Superior temporal gyrus (tissue), 1 donor: ENCODE measurements around the gene CHST6.
A peak's percentile ranks its signal among the peaks of the same experiment; 100 is the strongest.
"Not testable (repeated sequence)": the region's sequence is repeated elsewhere in the genome, so short reads cannot be mapped to it uniquely, and the experiment has no call there.

Experiments used
- DNase-seq: peaks from one replicate; pipeline ENCODE4 v3.0.0-alpha.2; 2016; ENCODE audit errors: extremely low spot score

The CHST6 gene

DNA sequence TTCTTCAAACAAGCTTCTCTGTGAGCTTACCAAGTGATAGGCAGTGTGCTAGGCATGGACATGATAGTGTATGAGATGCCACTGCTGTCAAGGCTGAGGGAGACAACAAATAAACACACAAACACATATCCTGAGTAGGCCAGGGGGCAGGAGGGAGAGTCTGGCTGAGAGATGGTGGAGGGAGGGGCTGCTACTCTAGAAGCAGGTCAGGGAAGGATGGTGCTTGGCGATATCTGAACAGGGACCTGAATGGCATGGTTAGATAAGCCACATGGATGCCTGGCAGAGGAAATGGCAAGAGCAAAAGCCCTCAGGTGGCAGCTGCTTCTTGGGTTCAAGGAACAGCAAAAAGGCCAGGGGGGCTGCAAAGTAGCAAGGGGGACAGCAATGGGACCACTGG lies 8.6 kb upstream of the CHST6 start:
- no peak for DNase-seq

DNA sequence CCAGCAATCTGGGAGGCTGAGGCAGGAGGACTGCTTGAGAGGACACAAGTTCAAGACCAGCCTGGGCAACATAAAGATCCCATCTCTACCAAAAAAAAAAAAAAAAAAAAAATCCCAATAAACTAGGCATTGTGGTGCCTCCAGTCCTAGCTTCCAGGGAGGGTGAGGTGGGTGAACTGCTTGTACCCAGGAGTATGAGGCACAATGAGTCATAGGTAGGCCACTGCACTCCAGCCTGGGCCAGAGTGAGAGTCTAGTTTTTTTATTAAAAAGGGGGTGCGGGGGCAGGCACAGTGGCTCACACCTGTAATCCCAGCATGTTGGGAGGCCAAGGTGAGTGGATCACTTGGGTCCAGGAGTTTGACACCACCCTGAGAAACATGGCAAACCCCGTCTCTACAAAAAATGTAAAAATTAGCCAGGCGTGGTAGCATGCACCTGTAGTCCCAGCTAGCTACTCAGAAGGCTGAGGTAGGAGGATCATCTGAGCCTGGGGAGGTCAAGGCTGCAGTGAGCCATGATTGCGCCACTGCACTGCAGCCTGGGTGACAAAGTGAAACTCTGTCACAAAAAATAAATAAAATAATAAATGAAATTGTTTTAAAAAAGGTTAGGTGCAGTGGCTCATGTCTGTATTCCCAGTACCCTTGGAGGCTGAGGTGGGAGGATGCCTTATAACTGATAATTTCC lies 7.8 kb upstream of the CHST6 start:
- no peak for DNase-seq

DNA sequence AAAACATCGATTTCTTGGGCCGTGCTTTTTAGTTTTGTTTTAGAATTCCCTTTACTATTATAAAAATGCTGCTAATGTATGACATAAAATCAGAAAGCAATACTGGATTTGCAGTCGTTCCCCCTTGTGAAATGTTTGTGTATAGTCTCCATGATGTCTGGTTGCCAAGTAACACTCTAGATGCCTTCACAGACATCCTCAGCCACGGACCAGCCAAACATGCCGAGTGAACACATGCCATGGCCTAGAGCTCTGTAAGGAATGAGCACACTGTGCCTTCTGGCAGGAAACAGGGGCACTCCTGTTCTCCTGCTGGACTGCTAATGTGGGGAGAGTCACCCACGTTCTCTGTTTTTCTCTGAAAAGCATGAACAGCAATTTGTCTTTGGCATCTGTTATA lies 6.6 kb upstream of the CHST6 start:
- DNase-seq: not testable (repeated sequence)

GRCh38 chr16:75501359-75501758 lies 6.1 kb upstream of the CHST6 start:
- DNase-seq: no peak

DNA sequence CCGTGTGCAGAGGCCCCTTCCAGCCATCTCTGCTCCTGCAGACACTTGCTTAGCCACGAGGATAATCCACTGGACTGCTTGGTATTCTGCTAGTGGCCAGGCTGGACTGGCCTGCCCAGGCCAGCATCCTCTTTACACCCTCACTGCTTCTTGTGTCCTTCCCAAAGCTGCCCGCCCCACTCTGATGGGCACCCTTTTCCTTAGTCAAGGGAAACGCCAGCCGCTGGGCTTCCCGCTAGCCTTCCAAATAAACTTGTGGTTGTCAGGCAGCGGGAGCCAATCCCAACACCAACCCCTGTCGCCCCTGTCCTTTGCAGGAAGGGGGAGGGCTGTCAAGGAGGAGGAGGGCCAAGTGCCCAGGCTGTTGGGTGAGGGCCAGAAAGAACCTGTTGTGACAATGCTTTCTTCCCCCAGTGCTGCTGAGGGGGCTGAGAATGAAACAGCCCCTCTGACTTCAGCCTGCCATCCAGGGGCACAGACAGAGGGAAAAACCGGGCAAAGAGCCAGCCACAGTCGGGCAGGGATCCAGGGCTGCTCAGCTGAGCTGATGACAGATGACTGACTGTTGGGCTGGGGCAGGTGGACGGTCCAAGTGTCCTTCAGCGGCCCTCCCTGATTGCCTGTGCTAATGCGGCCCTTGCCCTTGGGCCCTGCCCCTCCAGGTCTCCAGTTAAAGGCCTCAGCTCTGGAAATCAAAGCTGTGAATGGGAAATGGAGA lies 3.5 kb upstream of the CHST6 start:
- DNase-seq: peak; percentile 80

GRCh38 chr16:75497558-75497957 lies 2.3 kb upstream of the CHST6 start:
- no peak for DNase-seq

DNA sequence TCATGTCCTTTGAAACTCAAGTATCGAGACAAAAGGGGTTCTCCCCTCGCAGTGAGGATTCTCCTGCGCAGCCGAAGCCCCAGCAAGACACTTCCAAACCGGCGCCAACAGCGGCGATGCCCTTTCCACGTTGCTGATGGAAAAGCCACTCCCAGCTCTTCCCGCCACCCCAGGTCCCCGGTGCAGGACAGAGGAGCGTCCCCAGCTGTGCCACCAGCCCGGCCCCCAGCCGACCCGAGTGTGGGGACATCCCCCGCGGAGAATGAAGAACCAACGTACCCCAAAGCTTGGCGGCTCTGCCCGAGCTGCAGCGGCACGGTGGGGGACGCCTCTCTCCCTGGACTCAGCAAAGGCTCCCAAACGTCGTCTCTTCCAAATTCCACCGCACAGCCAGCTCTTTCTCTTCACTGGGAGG lies 573 bp downstream of the CHST6 start:
- DNase-seq: no peak

GRCh38 chr16:75494184-75494583 lies 1.1 kb downstream of the CHST6 start:
- DNase-seq: no peak

- peak; percentile 85 for DNase-seq
Observed at GRCh38 chr16:75491876-75492275, 3.4 kb downstream of the CHST6 start.

GRCh38 chr16:75488322-75488721 lies 6.9 kb downstream of the CHST6 start:
- DNase-seq: no peak

- DNase-seq: no peak
Observed at GRCh38 chr16:75486676-75487313, 8.4 kb downstream of the CHST6 start.

GRCh38 chr16:75486014-75486675 lies 9.1 kb downstream of the CHST6 start:
- no peak for DNase-seq

DNA sequence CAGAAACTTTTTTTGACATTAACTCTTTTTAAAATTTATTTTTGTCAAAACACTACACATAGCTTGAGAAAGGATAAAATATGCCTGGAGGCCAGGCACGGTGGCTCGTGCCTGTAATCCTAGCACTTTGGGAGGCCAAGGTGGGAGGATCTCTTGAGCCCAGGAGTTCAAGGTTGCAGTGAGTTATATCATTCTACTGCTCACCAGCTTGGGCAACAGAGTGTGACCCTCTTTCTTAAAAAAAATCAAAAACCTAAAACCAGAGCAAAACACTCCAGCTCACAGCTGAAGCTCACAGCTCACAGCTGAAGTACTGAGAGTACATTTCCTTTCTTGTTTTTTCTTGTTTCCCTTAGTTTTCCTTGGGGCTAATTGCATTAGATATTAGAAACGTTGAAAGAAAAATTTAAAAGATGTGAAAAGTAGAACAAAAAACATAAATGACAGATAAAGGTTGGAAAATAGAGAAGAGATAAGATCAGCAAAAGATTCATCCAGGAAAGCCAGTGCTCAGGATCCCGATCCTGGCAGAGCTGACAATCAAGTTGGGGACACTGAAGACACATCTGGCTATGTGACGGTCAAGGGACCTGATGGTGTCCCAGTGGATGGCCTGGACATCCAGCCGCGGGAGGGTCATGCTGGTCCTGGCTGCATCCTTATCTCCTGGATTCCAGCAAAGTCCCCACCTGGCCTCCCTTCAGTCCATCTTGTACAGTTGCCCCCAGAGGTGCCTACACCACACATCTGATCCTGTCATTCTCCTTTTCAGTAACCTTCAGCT lies 9.8 kb downstream of the CHST6 start:
- no peak for DNase-seq

- DNase-seq: no peak
Observed at GRCh38 chr16:75483222-75483621, 12.0 kb downstream of the CHST6 start.

GRCh38 chr16:75482434-75483205 lies 12.6 kb downstream of the CHST6 start:
- no peak for DNase-seq

DNA sequence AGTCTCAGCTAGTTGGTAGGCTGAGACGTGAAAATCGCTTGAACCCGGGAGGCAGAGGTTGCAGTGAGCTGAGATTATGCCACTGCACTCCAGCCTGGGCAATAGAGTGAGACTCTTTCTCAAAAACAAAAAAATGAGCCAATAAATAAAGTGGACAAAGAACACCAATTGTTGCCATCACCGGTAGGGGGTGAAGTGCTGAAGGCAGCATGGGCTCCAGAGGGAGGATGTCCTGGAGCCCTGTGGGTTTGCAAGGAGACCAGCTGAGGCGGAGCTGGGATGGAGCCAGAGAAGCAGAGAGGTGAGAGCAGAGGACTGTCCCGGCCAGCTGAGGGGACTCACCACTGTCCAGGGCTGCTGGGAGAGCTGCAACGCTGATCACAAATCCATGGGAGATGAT lies 13.8 kb downstream of the CHST6 start:
- DNase-seq: no peak

DNA sequence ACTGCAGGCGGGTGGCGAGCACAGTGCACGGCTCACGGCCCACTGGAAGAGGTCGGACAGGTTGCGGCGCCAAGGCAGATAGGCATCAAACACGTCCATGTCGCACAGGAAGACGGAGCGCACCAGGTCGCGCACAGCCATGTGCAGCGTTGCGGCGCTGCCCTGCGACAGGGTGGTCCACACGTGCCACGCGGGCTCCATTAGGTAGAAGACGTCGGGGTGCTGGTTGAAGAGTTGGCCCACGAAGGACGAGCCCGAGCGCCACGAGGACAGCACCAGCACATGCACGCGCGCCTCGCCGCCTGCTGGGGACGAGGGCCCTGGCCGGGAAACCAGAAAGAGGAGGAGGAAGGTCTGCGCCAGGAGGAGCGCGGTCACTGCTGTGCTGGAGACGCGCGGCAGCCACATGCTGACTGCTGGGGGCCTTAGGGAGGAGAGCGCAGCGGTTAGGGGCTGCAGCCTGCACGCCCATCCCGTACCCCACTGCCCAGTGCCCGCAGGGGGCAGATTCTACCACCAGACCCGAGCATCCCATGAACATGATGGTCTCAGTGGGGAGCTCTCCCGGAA lies 15.7 kb downstream of the CHST6 start:
- no peak for DNase-seq

GRCh38 chr16:75478480-75479345 lies 16.5 kb downstream of the CHST6 start:
- DNase-seq: no peak

GRCh38 chr16:75477680-75478473 lies 17.4 kb downstream of the CHST6 start:
- DNase-seq: no peak
